ENCODE data around the gene ELAVL2. TPM values are rescaled to one million over a fixed set of nuclear protein-coding genes. Genes with fewer than 3 reads are reported as not detected.

ELAVL2 gene
- polyA plus RNA-seq, 1 donor from 2014 or later = 106 TPM

DNA sequence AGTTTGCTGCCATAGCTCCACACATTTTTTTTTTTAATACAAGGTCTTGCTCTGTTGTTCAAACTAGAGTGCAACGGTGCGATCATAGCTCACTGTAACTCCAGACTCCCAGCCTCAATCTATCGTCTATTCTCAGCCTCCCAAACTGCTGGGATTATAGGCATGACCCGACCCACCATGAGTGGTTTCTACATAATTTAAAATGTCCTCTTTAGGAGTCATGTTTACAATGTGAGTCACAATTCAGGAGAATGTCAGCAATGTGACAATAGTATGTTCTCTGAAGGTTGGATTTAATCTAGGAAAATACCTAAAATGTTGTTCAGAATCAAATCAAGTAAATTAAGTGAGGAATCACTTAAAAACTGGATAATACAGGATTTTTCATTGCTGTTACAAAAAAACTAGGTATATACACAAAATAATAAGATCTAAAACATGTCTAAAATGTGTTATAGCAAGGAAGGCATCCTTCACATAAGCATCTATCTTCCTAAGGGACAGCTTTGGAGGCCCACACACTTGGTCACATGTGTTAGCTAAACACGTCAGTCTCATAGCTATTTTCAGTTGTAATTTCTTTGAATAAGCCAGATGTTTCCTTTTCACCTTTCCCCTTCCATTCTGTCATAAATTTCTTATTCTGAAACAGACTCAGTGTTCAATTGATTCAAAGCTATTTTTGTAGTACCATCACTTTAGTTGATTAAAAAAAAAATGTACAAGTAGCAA lies 30.0 kb upstream of the ELAVL2 start:
- no peaks in the 10 kb centered on the region for H3K36me3 ChIP-seq (ENCODE audit: insufficient read depth, low read length)
- no peak overlapping the region for H3K4me2 ChIP-seq (ENCODE audit: low read length)

DNA sequence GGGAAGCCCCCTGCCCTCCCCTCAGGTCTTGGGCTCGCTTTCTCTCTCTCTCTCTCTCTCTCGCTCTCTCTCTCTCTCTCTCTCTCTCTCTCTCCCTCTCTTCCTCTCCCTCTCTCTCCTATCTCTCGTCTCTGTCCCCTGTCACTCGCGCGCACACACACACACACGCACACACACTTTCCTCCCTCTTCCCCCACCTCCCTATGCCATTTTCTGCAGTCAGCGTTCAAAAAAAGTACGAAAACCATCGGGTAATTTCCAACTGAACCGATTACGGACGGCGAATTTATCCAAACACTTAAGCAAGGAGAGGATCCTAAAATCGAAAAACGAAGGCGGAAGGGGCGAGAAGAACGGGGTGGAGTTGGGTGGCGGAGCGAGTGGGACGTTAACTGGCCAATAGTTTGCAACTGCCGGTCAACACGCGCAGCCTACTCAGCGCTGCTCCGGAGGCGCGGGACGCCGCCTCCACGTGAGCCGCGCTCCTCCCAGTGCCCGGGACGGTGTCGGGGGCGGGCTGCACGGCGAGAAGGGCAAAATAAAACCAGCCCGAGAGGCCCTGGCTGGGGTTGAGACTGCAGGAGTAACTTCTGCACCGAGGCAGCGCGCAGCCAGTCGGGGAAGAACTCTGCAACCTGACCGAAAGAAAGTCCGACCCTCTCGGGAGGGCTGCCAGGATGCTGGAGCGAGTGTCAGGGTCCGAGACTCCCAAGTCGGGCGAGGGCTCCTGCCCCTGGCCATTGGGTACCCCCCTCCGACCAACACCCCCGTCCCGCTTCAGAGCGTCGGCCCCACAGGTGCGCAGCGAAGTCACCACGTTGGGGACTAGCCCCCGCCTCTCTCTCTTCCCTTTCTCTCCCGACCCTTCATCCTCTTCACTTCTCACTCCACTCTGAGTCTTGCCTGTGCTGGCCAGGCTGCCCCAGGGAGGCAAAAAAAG lies 24.9 kb upstream of the ELAVL2 start:
- Histone ChIP-seq H3K27me3 (ENCODE audit: insufficient read depth, low read depth, low read length) (peaks cover 17% of the 10 kb centered on the region), H4K20me1 (ENCODE audit: insufficient read depth) (no peaks in the 10 kb centered on the region), H3K4me2 (ENCODE audit: low read length) (peak overlapping the region; percentile 59), H3K27ac (ENCODE audit: low read length) (no peak overlapping the region), H3K79me2 (replicated peaks; ENCODE audit: insufficient read depth, low read length) (peaks cover 14% of the 10 kb centered on the region), H3F3A (ENCODE audit: insufficient read depth, low read length, poor library complexity, severe bottlenecking) (no peaks in the 10 kb centered on the region), H3K36me3 (ENCODE audit: insufficient read depth, low read length) (no peaks in the 10 kb centered on the region), H3K4me3 (ENCODE audit: low read length) (peak overlapping the region; percentile 75), H3K9me3 (ENCODE audit: low read length) (no peaks in the 10 kb centered on the region), H3K9me2 (ENCODE audit: insufficient read depth, low read length) (no peaks in the 10 kb centered on the region), H2AFZ (ENCODE audit: low read depth, low read length) (no peak overlapping the region), H3K9ac (ENCODE audit: low read length) (peak overlapping the region; percentile 55)
- TF ChIP-seq RAD21 (conservative IDR thresholded peaks at IDR 0.05) (no peak), MXI1 (conservative IDR thresholded peaks at IDR 0.05; ENCODE audit: poor library complexity, severe bottlenecking) (peak; percentile 36)

More for the DNA sequence above, 30.0 kb upstream of the ELAVL2 start:
- H3K79me2 ChIP-seq (replicated peaks; ENCODE audit: insufficient read depth, low read length) = no peaks in the 10 kb centered on the region
- no peak overlapping the region for H3K27ac ChIP-seq (ENCODE audit: low read length)
- no peak overlapping the region for H2AFZ ChIP-seq (ENCODE audit: low read depth, low read length)
- H3K9me2 ChIP-seq (ENCODE audit: insufficient read depth, low read length) = no peaks in the 10 kb centered on the region
- no peak overlapping the region for H3K4me3 ChIP-seq (ENCODE audit: low read length)
- H3K9ac ChIP-seq (ENCODE audit: low read length) = no peak overlapping the region
- H3F3A ChIP-seq (ENCODE audit: insufficient read depth, low read length, poor library complexity, severe bottlenecking) = no peaks in the 10 kb centered on the region
- no peak for TF ChIP-seq EZH2 (IDR thresholded peaks at IDR 0.05; ENCODE audit: borderline replicate concordance, insufficient read depth, low read length, poor library complexity, severe bottlenecking)
- TF ChIP-seq, protein P1, sequence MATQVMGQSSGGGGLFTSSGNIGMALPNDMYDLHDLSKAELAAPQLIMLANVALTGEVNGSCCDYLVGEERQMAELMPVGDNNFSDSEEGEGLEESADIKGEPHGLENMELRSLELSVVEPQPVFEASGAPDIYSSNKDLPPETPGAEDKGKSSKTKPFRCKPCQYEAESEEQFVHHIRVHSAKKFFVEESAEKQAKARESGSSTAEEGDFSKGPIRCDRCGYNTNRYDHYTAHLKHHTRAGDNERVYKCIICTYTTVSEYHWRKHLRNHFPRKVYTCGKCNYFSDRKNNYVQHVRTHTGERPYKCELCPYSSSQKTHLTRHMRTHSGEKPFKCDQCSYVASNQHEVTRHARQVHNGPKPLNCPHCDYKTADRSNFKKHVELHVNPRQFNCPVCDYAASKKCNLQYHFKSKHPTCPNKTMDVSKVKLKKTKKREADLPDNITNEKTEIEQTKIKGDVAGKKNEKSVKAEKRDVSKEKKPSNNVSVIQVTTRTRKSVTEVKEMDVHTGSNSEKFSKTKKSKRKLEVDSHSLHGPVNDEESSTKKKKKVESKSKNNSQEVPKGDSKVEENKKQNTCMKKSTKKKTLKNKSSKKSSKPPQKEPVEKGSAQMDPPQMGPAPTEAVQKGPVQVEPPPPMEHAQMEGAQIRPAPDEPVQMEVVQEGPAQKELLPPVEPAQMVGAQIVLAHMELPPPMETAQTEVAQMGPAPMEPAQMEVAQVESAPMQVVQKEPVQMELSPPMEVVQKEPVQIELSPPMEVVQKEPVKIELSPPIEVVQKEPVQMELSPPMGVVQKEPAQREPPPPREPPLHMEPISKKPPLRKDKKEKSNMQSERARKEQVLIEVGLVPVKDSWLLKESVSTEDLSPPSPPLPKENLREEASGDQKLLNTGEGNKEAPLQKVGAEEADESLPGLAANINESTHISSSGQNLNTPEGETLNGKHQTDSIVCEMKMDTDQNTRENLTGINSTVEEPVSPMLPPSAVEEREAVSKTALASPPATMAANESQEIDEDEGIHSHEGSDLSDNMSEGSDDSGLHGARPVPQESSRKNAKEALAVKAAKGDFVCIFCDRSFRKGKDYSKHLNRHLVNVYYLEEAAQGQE (IDR thresholded peaks at IDR 0.05; ENCODE audit: borderline replicate concordance) = no peak
- no peak for TF ChIP-seq TAF1 (IDR thresholded peaks at IDR 0.05; ENCODE audit: low read depth)
- TF ChIP-seq, protein P2, sequence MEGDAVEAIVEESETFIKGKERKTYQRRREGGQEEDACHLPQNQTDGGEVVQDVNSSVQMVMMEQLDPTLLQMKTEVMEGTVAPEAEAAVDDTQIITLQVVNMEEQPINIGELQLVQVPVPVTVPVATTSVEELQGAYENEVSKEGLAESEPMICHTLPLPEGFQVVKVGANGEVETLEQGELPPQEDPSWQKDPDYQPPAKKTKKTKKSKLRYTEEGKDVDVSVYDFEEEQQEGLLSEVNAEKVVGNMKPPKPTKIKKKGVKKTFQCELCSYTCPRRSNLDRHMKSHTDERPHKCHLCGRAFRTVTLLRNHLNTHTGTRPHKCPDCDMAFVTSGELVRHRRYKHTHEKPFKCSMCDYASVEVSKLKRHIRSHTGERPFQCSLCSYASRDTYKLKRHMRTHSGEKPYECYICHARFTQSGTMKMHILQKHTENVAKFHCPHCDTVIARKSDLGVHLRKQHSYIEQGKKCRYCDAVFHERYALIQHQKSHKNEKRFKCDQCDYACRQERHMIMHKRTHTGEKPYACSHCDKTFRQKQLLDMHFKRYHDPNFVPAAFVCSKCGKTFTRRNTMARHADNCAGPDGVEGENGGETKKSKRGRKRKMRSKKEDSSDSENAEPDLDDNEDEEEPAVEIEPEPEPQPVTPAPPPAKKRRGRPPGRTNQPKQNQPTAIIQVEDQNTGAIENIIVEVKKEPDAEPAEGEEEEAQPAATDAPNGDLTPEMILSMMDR (IDR thresholded peaks at IDR 0.05; ENCODE audit: poor library complexity, severe bottlenecking) = no peak
- TF ChIP-seq MXI1 (conservative IDR thresholded peaks at IDR 0.05; ENCODE audit: poor library complexity, severe bottlenecking) = no peak
- TF ChIP-seq SMC3 (conservative IDR thresholded peaks at IDR 0.05; ENCODE audit: poor library complexity) = no peak
- TF ChIP-seq RAD21 (conservative IDR thresholded peaks at IDR 0.05) = no peak
- TF ChIP-seq POLR2AphosphoS5 (IDR thresholded peaks at IDR 0.05) = no peak
- TF ChIP-seq EP300 (conservative IDR thresholded peaks at IDR 0.05; ENCODE audit: poor library complexity, severe bottlenecking) = no peak
- peaks cover 9% of the 10 kb centered on the region for H3K27me3 ChIP-seq (ENCODE audit: insufficient read depth, low read depth, low read length)
- H3K9me3 ChIP-seq (ENCODE audit: low read length) = no peaks in the 10 kb centered on the region
- H4K20me1 ChIP-seq (ENCODE audit: insufficient read depth) = no peaks in the 10 kb centered on the region
